OCI-LY7 (cell line): ENCODE results near the gene EYA2. TPM values are rescaled to one million over a fixed set of nuclear protein-coding genes. Genes with fewer than 3 reads are reported as not detected.

Experiments used
- BruUV-seq: library from RNA; stranded (reverse); fragments of 400-500 nt; replicated peaks from 2 replicates; lab custom pipeline; 2021; lab: Mats Ljungman, UMichigan
- CTCF ChIA-PET: fragments of 300-600 bp; sonication (Branson Sonifier 250); formaldehyde crosslinking; loops from one replicate; lab custom pipeline; 2022; ENCODE audit warnings: antibody characterized with exemption; ENCODE audit not compliant: unreplicated experiment; lab: Charles Lee
- POLR2A ChIA-PET: fragments of 300-600 bp; sonication (Branson Sonifier 250); formaldehyde crosslinking; loops from one replicate; lab custom pipeline; 2022; ENCODE audit warnings: antibody characterized with exemption; lab: Charles Lee
- DNase-seq: peaks from one replicate; pipeline ENCODE4 v3.0.0-alpha.2; 2015; ENCODE audit warnings: low spot score
- H2AFZ ChIP-seq: fragments of 200-600 bp; sonication (generic), shearing (Covaris generic); 2 replicates; pipeline ENCODE4 v1.6.1; 2014; ENCODE audit warnings: mild to moderate bottlenecking, antibody characterized with exemption, low read length, moderate library complexity
- H3K27ac ChIP-seq: fragments of 200-600 bp; sonication (generic); 2 replicates; pipeline ENCODE4 v1.5.1; 2014; ENCODE audit warnings: mixed run types, low read depth, mild to moderate bottlenecking, moderate library complexity, low read length, inconsistent platforms; ENCODE audit not compliant: poor library complexity, severe bottlenecking
- H3K36me3 ChIP-seq: fragments of 200-600 bp; sonication (generic); 2 replicates; pipeline ENCODE4 v1.6.1; 2014; ENCODE audit warnings: mild to moderate bottlenecking, antibody characterized with exemption, low read length, moderate library complexity, mixed read lengths; ENCODE audit not compliant: insufficient read depth
- H3K4me1 ChIP-seq: fragments of 200-600 bp; sonication (generic); 2 replicates; pipeline ENCODE4 v1.5.1; 2014; ENCODE audit warnings: mild to moderate bottlenecking, low read length; ENCODE audit not compliant: insufficient read depth, poor library complexity, severe bottlenecking
- H3K4me2 ChIP-seq: fragments of 200-600 bp; sonication (generic); 2 replicates; pipeline ENCODE4 v1.6.1; 2014; ENCODE audit warnings: mild to moderate bottlenecking, low read length
- H3K4me3 ChIP-seq: fragments of 200-600 bp; sonication (generic); 2 replicates; pipeline ENCODE4 v1.5.1; 2014; ENCODE audit warnings: mild to moderate bottlenecking, low read depth, low read length; ENCODE audit not compliant: poor library complexity, severe bottlenecking
- H3K79me2 ChIP-seq: fragments of 200-600 bp; sonication (generic); 2 replicates; pipeline ENCODE4 v1.6.1; 2016; ENCODE audit warnings: low read depth, mild to moderate bottlenecking, low read length, moderate library complexity, mixed read lengths; ENCODE audit not compliant: insufficient read depth
- H3K9me2 ChIP-seq: fragments of 200-600 bp; sonication (generic); 2 replicates; pipeline ENCODE4 v1.6.1; 2016; ENCODE audit warnings: mild to moderate bottlenecking, low read length, mixed read lengths; ENCODE audit not compliant: insufficient read depth
- H3K9me3 ChIP-seq: fragments of 200-600 bp; sonication (generic); 2 replicates; pipeline ENCODE4 v1.6.1; 2014; ENCODE audit warnings: mild to moderate bottlenecking, mixed run types, low read length, mixed read lengths
- H4K20me1 ChIP-seq: fragments of 200-600 bp; sonication (generic); 2 replicates; pipeline ENCODE4 v1.6.1; 2014; ENCODE audit warnings: mild to moderate bottlenecking, antibody characterized with exemption, low read length, moderate library complexity, mixed read lengths; ENCODE audit not compliant: insufficient read depth
- CTCF ChIP-seq: fragments of 200-600 bp; sonication (generic); conservative IDR thresholded peaks from 2 replicates; pipeline ENCODE4 v1.5.1; 2014; ENCODE audit warnings: mild to moderate bottlenecking, antibody characterized with exemption, low read length, moderate library complexity, mixed read lengths
- EZH2phosphoT487 ChIP-seq: fragments of 200-600 bp; sonication (generic); IDR thresholded peaks from 2 replicates; pipeline ENCODE4 v1.6.1; 2018; ENCODE audit warnings: low read depth, borderline replicate concordance, mild to moderate bottlenecking, mixed run types, antibody characterized with exemption, low read length, moderate library complexity, mixed read lengths
- intact Hi-C: fragments of 100-400 bp; cut with micrococcal nuclease; formaldehyde crosslinking; loops from one replicate; pipeline ENCODE4 v1.10.0; 2022; ENCODE audit not compliant: unreplicated experiment
- total RNA-seq, 2 experiments: library from RNA; depleted of rRNA in 1 of 2; stranded (reverse); fragments of >200 nt in 1 of 2; shearing (Covaris generic) in 1 of 2; gene quantifications; 2 replicates each; pipeline ENCODE4 v1.2.3, GENCODE V29; 2014 to 2022

EYA2 gene
- total RNA-seq, 2 experiments from 2014 or later = not detected

DNA sequence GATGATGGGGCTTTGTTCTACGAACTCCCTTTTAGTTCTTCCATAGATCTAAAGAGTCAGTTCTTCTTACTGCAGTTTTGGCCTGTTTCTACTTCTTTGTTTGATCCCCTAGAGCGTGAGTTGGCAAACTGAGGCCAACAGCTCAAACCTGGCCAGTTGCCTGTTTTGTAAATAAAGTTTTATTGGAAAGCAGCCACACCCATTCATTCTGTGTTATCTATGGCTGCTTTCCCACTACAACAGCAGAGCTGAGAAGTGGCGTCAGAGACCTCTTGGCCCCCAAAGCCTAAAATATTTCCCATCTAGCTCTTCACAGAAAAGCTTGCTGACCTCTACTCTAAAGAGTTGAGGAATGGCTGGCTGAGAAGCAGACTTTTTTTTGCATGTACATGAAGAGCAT, 52.2 kb downstream of the EYA2 start:
- ChIA-PET CTCF (no interaction called here), POLR2A (interaction anchor here (0.8 kb wide), 1 partner anchor 21 kb away, joined by 3 read pairs; no protein-coding TSS in a partner anchor)

DNA sequence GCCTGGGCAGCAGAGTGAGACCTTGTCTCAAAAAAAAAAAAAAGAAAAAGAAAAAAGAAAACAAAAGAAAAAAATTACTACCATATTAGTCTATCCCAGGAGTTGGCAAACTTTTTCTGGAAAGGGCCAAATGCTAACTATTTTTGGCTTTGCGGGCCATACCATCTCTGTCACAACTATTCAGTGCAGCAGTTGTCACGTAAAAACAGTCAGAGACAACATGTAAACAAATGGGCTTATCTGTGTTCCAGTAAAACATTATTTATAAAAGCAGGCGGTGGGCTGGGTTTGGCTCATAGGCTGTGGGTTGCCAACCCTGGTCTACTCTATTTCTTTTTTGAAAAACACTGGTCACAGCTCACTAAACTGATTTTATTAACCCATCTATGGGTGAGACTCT, 53.4 kb downstream of the EYA2 start:
- Histone ChIP-seq H3K9me2 (no peaks in the 10 kb centered on the region), H3K4me3 (no peak overlapping the region), H4K20me1 (no peaks in the 10 kb centered on the region), H3K27ac (no peak overlapping the region), H3K36me3 (no peaks in the 10 kb centered on the region), H3K4me2 (no peak overlapping the region), H3K79me2 (no peaks in the 10 kb centered on the region), H3K9me3 (no peaks in the 10 kb centered on the region), H2AFZ (no peak overlapping the region), H3K4me1 (no peaks in the 10 kb centered on the region)
- ChIA-PET CTCF (no interaction called here), POLR2A (interaction anchor here (0.5 to 1.0 kb wide), 2 partner anchors 10 to 79 kb away, joined by 5 read pairs; no protein-coding TSS in a partner anchor)
- BruUV-seq = no TSS peak
- no peak for DNase-seq
- TF ChIP-seq EZH2phosphoT487 (no peak), CTCF (no peak)
- intact Hi-C loops = no loop called here

More for the DNA sequence above, 52.2 kb downstream of the EYA2 start:
- DNase-seq = no peak
- Histone ChIP-seq H3K36me3 (no peaks in the 10 kb centered on the region), H3K4me1 (no peaks in the 10 kb centered on the region), H3K4me2 (no peak overlapping the region), H4K20me1 (no peaks in the 10 kb centered on the region), H3K27ac (no peak overlapping the region), H3K9me2 (no peaks in the 10 kb centered on the region), H3K79me2 (no peaks in the 10 kb centered on the region), H3K9me3 (no peaks in the 10 kb centered on the region), H2AFZ (no peak overlapping the region), H3K4me3 (no peak overlapping the region)
- BruUV-seq = no TSS peak
- intact Hi-C loops = no loop called here
- TF ChIP-seq EZH2phosphoT487 = no peak
- TF ChIP-seq CTCF = no peak

DNA sequence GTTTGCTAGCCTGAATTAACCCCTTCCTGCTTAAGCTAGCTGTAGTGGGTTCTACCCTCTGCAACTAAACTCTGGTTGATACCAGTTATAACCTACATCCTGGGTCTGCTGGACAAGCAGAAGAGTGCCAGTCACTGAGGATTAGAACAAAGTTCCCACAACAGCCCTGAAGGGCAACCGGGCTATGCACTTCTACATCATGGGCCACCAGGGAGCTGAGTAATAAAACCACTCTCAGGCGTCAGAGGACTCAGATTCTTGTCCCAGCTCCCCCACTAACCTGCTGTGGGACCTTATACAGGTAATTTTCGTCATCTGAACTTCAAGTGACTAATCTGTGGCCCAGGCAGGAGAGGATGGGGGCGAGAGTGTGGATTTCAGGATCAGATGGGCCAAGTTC, 56.8 kb downstream of the EYA2 start:
- no peak for DNase-seq
- H4K20me1 ChIP-seq = no peaks in the 10 kb centered on the region
- CTCF ChIA-PET = no interaction called here

More for the DNA sequence above, 56.8 kb downstream of the EYA2 start:
- Histone ChIP-seq H3K36me3 (no peaks in the 10 kb centered on the region), H2AFZ (no peak overlapping the region), H3K9me2 (no peaks in the 10 kb centered on the region), H3K4me2 (no peak overlapping the region), H3K9me3 (peaks cover 9% of the 10 kb centered on the region), H3K27ac (no peak overlapping the region), H3K79me2 (no peaks in the 10 kb centered on the region), H3K4me3 (no peak overlapping the region), H3K4me1 (no peaks in the 10 kb centered on the region)
- POLR2A ChIA-PET = no interaction called here
- BruUV-seq = no TSS peak
- TF ChIP-seq EZH2phosphoT487 (no peak), CTCF (no peak)
- intact Hi-C loops = no loop called here
